ENCODE measurements around the gene ENHO.

Gene ENHO

DNA sequence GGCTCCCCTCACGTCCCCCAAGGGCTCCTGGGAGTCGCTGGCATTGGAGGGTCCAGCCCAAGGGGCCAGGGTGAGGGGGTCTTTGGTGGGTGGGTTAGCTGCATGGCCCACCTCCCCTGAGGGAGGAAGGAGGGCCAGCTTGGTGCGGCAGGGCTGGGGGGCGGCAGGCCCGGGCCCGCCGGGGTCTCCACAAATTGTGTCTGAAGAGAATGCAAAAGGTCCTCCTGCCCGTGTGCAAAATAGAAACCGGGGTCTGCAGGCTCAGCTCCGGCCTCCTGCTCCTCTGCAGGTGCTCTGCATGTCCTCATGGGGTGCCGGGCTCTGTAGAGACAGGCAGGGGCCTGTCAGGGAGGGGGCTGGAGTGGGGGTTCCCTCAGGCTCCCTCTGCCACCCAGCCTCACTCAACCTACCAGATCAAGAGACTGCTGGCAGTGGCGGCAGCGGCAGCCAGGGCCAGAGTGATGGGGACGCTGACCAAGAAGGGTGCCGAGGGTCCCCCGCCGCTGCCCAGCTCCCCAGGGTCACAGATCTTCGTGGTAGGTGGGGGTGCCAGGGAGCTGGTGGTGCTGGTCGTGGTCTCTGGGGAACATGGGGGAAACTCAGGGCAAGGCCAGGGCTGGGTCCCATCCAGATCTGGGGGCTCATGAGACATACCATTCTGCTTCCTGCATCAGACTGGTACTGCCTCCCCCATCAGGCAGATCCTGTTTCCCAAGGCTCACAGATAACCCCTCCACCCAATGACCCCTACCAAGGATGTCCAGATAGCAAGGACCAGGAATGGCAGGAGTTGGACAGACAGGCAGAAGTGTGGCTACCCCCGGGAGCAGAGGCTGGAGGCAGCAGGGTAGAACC is 29.2 kb upstream of the ENHO start:
- Mint-ChIP-seq H3K9me3 (no peaks in the 10 kb centered on the region), H3K4me3 (no peak overlapping the region), H3K27ac (no peak overlapping the region), H3K4me1 (peaks cover 36% of the 10 kb centered on the region), H3K27me3 (ENCODE audit: low read depth) (peaks cover 35% of the 10 kb centered on the region), H3K36me3 (ENCODE audit: low read depth) (peaks cover 6% of the 10 kb centered on the region)
- TF ChIP-seq, protein P1, sequence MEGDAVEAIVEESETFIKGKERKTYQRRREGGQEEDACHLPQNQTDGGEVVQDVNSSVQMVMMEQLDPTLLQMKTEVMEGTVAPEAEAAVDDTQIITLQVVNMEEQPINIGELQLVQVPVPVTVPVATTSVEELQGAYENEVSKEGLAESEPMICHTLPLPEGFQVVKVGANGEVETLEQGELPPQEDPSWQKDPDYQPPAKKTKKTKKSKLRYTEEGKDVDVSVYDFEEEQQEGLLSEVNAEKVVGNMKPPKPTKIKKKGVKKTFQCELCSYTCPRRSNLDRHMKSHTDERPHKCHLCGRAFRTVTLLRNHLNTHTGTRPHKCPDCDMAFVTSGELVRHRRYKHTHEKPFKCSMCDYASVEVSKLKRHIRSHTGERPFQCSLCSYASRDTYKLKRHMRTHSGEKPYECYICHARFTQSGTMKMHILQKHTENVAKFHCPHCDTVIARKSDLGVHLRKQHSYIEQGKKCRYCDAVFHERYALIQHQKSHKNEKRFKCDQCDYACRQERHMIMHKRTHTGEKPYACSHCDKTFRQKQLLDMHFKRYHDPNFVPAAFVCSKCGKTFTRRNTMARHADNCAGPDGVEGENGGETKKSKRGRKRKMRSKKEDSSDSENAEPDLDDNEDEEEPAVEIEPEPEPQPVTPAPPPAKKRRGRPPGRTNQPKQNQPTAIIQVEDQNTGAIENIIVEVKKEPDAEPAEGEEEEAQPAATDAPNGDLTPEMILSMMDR (IDR thresholded peaks at IDR 0.05; ENCODE audit: unreplicated experiment in 3 of 3), result no peak

DNA sequence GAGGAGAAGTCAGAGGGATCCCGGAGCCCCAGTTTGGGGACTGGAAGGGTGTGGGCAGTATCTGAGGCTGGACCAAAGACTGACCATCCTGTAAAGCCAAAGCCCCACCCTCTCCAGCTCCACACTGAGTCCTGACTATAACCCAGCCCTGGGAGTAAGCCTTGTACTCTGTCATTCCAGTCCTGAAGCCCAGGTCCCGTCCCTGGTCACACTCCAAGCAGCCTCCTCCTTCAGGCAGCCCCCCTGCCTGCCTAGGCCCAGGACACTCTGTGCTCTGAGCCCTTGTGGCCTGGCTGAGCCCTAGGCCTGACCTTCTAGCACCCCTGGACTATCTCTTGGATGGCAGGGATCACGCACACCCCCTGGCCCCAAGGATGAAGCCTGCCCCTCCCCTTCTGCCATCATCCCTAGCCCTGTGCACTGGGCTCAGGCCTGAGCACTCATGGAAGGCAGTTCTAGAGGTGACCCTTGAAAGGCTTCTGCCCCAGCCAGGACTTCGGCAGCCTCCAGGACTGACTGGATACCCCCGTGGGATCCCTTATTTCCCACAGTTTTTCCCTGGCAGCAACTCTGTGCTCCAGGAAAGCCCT is 28.0 kb upstream of the ENHO start:
- no peaks in the 10 kb centered on the region for H3K36me3 Mint-ChIP-seq (ENCODE audit: low read depth)
- peaks cover 30% of the 10 kb centered on the region for H3K4me1 Mint-ChIP-seq
- no peak overlapping the region for H3K27ac Mint-ChIP-seq
- no peak overlapping the region for H3K4me3 Mint-ChIP-seq
- TF ChIP-seq, protein P1 (IDR thresholded peaks at IDR 0.05; ENCODE audit: unreplicated experiment in 3 of 3), result no peak
- no peaks in the 10 kb centered on the region for H3K9me3 Mint-ChIP-seq
- H3K27me3 Mint-ChIP-seq (ENCODE audit: low read depth), result peaks cover 38% of the 10 kb centered on the region

DNA sequence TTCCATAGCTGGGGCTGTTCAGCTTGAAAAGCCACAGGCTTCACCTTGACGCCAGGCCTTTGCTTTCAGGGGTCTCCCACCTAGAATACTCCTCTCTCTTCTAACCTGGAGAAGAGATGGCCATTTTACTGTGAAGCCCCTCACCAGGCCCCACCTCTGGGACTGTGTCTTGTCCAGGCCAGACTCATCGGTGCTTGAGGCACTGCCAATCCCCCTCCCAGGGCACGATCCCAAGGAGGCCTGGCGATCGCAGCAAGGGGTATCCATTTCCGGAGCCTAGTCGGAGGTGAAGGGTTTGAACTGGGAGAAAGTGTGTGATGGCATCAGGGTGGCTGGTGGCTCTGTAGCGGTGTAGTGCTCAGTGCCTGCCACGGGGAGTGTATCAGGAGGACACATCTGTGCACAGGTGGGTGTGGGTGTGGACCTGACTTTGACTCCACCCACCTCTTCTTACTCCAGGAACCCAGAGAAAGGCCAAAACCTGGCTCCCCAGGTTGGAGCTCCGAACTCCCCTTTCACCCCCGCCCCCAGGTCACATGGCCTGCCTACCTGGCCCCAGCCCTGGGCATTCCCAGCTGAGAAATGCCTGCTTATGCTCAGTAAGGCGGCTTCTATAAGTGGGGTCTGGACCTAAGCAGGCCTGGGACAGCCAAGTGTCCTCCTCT is 27.4 kb upstream of the ENHO start:
- TF ChIP-seq, protein P1 (IDR thresholded peaks at IDR 0.05; ENCODE audit: unreplicated experiment in 3 of 3), result no peak
- Mint-ChIP-seq H3K36me3 (ENCODE audit: low read depth) (no peaks in the 10 kb centered on the region), H3K27ac (no peak overlapping the region), H3K4me3 (no peak overlapping the region), H3K27me3 (ENCODE audit: low read depth) (peaks cover 44% of the 10 kb centered on the region), H3K9me3 (no peaks in the 10 kb centered on the region), H3K4me1 (peaks cover 24% of the 10 kb centered on the region)

DNA sequence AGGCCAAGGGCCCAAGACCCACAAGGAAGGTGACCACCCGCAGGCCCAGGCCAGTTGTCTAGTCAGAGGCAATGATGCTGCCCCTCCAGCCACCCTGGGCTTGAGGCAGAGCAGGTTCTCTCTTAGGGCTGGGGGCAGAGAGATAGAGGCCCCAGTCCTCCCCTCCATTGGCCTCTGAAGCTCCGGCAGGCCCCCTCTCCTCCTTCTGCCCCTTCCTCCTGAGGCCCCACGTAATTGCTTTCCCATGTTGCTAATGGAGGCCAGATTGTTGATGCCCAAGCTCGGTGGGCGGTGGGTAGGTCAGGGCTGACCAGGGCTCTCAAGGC is 26.6 kb upstream of the ENHO start:
- TF ChIP-seq, protein P1 (IDR thresholded peaks at IDR 0.05; ENCODE audit: unreplicated experiment in 3 of 3), result no peak

DNA sequence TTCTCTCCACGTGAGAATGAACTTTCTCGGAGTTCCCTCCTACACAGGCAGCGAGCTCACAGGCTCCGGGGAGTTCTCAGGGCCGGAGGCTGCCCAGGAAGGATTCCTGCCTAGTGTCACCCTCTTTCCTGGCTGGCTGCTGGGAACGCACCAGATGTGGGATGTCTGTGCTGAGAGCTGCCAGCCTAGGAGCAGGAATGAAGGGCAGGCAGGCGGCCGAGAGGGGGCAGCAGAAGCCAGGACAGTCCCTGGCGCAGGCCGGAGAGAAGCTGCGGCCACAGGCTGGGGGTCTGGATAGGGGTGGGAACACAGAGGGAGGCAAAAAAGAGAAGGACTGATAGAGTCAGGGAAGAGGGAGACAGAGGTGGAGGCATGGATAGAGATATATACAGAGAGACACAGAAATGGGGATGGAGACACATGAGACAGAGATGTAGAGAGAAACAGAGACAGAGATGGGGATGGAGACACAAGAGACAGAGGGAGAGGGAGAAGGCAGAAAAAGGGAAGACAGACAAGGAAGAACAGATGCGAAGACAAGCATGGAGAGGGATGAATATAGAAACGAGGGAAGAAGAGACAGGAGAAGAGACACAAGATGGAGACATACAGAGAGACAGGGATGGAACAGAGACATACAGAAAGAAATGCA is 25.3 kb upstream of the ENHO start:
- no peaks in the 10 kb centered on the region for H3K36me3 Mint-ChIP-seq (ENCODE audit: low read depth)
- TF ChIP-seq, protein P1 (IDR thresholded peaks at IDR 0.05; ENCODE audit: unreplicated experiment in 3 of 3), result peak; percentile 91 to 98 (median 94)
- H3K27ac Mint-ChIP-seq, result peak overlapping the region in 2 of 3 experiments; percentile 23 to 32
- H3K27me3 Mint-ChIP-seq (ENCODE audit: low read depth), result peaks cover 40% of the 10 kb centered on the region
- H3K9me3 Mint-ChIP-seq, result no peaks in the 10 kb centered on the region
- no peak overlapping the region for H3K4me3 Mint-ChIP-seq
- peaks cover 10% of the 10 kb centered on the region for H3K4me1 Mint-ChIP-seq

More for the DNA sequence above, 26.6 kb upstream of the ENHO start:
- peaks cover 40% of the 10 kb centered on the region for H3K27me3 Mint-ChIP-seq (ENCODE audit: low read depth)
- H3K9me3 Mint-ChIP-seq, result no peaks in the 10 kb centered on the region
- H3K4me3 Mint-ChIP-seq, result no peak overlapping the region
- H3K36me3 Mint-ChIP-seq (ENCODE audit: low read depth), result no peaks in the 10 kb centered on the region
- peak overlapping the region in 1 of 3 experiments; percentile 30 for H3K27ac Mint-ChIP-seq
- H3K4me1 Mint-ChIP-seq, result peaks cover 16% of the 10 kb centered on the region

All from nephron (organoid).